Hematopoietic multipotent progenitor cell treated with erythropoietin and hydrocortisone succinate and interleukin-3 and kit ligand, for 4 days (in vitro differentiated cells): ENCODE measurements around the gene ETV3L.

Experiments used
- DNase-seq: peaks from one replicate; pipeline ENCODE4 v3.0.0-alpha.2; 2015

ETV3L gene

DNA sequence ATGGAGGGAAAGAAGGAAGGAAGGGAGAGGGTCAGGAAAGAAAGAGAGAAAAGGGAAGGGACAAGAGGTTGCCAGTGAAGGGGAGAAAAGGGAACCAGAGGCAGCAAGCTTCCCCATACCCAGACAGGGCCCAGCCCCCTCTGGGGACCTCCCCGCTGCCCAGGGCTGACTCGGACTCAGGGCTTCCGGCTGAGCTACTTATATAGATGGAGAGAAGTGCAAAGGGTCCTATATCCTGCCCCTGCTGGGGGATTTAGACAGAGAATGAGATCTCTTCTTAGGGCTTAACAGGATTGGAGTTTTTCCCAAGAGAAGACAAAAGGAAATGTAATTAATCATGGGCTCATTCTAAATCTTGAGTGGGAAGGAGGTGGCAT lies at the start of gene ETV3L:
Gene ETV3L, minus strand, starts transcription at position 176 of the 377 bp plus-strand sequence. CDS start 285 bp downstream, outside the sequence.
- peak; percentile 14 for DNase-seq

DNA sequence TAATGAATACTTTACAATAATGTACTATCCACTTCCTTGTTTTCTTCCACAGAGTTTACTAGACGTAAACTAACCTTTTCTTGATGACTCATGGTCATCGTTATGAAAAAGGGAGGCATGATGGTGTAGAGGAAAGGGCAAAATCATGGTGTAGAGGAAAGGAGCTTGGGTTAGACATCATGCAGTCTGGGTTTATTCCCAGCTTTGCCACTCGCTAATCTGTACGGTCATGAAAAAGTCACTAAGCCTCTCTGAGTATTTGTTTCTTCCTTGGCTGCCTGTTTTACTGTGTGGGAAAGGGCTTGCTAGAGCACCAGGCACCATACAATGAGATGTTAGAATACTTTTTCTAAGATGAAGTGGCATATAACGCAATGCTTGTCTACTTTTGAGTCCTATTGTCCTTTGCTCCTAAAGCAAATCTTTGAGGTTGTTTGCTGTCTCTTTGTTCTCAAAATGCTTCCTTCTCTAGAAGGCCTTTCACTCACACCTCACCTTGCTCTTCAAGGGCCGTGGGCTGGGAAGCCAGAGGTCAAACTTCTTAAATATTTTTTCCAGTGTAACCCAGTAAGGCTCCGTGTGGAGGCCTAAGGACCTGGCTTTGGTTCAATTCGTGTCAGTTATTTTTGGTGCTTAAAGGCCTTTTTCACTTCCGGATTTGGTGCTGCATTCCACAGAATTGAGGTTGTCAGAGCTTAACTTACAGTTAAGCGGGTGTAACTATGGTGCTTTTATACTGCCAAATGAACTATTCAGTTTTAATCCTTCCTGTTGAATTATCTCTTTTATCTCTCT lies 48.5 kb upstream of the ETV3L start:
- DNase-seq: peak; percentile 29

DNA sequence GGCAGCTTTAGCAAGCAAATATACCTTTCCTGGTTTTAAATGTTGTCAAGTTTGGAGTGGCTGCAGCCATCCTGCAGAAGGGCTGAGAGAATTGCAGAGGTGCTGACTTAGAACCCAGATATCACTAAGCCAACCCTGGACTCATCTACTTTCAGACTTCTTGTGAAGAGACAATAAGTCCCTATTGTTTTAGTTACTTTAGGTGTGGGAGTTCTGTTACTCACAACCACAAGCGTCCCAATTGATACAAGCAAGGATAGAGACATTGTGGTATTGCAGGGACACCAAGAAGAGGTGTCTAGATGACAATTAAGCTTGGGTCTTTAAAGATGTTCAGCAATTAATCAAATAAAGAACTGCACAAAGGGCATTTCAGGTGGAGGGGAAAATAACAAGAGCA lies 47.4 kb upstream of the ETV3L start:
- DNase-seq: no peak

DNA sequence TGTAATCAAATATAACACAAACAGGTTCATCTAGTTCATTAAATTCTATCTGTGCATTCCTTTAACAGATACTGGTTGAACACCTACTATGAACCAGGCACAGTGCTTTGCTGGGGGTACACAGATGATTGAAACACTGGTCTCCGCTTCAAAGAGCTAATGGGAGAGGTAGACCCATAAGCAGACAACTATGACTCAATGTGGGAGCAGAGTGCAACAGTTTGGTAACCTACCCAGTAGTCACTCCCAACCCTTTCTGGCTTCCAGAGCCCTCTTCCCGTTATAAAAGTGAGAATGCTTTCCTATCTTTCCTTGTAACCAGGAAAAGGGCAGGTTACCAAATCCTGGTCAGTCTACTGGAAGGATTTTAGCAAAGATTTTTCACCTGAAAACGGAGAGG lies 46.6 kb upstream of the ETV3L start:
- no peak for DNase-seq

DNA sequence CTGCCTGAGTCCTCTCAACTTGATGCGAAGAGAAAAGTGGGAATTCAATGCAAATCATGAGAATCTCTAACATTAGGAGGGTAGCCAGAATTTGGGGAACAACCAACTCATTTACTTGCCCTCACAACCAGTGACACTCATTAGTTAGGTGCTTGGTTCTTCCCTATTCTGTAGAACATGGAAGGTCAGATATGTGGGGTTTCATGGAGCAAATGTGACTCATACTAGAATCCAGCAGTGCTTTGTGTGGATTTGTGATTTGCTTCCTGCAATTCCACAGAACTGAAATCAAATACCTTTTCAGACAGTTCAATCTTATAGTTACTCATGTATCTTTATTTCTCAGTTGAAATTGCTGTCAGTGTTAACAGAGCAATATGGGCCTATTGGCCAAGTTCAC lies 45.5 kb upstream of the ETV3L start:
- DNase-seq: no peak

DNA sequence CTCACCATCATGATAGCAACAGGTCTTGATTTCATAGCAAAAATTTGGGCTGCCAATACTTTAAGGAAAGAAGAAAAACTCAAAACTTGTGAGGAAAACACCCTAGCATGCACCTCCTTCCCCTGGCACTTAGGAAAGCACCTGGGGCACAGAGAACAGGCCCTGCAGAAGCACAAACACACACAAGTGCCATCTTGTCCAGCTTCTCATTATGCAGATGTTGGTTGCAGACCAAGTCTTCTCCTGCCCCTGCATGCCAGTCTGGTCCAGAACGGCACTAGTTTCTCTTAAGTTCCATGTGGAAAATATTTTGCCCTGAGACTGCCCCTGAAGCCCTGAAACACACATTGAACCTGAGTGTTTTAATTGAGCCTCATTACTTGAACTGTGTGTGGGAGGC lies 44.9 kb upstream of the ETV3L start:
- DNase-seq: no peak

DNA sequence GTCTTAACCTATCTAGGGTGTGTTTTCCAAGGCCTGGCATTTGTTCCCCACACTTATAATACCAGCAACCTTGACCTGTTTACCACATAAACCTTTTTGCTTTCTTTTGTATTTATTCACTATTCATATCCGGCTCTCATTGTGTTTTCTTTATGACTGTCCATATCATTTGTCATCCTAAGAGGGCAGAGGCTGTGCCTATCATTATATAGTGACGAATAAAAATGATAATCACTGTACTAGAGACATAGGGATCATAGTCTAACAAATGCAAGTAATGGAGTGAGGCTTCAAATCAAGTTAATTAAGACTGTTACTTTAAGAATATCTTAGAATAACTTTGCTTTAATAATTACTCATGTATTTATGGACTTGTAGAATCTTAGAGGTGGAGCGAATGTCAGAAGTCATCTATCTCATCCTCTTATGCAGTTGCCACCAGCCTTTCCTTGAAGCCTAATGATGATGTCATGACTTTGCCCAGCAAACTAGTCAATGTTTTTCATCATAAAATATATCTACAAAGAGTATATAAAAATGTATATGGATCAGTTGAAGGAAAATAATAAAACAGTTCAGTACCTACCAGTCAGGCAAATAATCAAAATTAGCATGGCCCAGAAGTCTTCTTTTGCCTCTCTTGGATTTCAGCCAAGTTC lies 43.3 kb upstream of the ETV3L start:
- no peak for DNase-seq

DNA sequence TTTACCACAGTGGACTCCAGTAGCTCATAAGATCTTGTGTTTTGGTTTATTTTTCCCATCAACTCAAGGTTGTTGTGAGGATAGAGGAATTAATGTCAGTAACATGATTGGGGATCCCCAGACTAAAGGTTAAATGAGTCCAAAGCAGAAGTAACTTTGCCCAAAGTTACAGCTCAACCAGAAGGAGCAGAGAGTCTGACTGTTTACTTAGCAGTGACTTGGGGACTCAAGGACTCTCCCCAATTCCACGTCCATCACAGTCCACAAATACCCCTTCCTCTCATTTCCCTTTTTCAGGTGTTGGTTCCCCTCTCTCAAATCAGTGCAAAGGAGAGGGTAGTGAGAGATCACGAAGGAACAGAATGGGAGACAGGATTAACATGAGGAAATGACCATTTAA lies 42.6 kb upstream of the ETV3L start:
- DNase-seq: no peak

DNA sequence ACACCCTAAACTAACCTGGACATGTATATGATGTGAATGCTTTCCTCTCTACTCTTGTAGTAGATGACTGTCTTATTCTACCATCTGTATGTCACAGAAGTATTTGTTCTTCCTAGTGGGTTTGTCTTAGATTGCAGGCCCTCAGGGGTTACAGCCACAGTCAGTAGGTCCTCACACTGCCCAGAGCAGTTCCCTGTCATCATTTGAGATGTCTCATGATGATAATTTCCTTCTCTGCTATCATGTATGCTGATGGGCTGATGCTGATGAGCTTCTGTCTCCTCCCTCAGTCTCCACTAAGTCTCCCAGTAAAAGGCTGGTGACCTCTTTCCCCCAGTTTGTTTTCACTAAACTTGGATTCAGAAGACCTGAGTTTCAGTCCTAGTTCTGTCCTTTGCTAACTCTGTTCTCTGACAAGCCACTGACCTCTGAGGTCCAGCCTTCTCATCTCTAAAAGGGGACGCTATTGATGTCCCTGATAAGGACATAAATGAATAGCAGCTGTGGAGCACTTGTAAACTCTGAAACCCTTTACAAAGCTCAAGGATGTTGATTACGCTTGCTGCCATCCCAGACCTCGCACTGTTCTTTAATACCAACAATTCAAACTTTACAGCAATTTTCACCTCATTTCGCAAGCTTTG lies 41.7 kb upstream of the ETV3L start:
- no peak for DNase-seq

DNA sequence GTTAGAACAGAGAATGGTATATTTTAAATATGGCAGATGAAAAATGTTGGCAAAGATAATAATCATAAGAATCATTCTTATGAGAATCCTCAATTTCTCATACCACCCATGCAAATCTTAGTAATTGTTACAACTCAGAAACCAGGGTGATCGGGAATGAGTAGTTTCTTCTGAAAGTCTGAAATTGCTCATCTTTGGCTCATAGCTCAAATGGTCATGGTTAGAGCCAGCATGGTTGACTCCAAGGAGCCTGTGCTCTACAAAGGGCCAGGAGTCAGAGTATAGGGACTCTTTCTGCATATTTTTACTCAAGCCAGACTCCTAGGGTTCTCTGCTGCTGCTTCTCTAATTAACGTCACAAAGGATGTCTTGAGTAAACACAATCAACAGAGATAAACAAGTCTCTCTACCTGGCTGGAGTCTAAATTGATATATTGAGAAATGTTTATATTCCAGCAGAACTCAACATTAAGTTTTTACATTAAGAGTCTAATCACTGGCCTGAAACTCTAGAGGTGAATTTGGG lies 40.5 kb upstream of the ETV3L start:
- DNase-seq: no peak

DNA sequence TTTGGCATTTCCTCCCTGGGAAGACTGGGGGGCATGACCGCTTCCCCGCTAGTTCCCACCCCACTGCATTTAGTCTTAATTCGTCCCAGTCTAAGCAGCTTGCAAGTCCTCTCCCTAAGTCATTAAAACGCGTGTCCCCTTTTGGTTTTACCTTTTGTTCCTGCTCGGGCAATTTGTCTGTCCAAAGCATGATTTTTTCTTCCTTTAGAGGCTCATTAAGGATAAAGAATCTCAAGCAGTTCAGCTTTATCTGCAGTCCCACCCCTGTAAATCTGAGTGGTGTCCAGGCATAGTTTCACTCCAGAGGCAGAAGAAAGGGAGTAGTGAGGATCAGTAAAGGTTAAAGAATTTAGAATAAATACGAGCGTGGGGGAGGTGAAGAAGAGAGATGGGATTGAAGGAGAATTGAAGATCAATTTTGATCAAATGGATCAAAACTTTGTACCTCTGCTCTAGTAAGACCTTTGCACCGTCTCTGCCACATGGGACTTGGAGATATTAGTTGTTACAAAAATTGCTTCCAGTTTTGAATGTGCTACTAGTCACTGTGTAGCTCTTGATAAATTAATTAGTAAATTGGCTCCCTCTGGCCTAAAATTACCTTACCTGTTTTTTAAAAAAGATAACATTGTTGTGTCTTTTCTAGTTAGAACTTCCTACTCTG lies 39.6 kb upstream of the ETV3L start:
- DNase-seq: no peak

DNA sequence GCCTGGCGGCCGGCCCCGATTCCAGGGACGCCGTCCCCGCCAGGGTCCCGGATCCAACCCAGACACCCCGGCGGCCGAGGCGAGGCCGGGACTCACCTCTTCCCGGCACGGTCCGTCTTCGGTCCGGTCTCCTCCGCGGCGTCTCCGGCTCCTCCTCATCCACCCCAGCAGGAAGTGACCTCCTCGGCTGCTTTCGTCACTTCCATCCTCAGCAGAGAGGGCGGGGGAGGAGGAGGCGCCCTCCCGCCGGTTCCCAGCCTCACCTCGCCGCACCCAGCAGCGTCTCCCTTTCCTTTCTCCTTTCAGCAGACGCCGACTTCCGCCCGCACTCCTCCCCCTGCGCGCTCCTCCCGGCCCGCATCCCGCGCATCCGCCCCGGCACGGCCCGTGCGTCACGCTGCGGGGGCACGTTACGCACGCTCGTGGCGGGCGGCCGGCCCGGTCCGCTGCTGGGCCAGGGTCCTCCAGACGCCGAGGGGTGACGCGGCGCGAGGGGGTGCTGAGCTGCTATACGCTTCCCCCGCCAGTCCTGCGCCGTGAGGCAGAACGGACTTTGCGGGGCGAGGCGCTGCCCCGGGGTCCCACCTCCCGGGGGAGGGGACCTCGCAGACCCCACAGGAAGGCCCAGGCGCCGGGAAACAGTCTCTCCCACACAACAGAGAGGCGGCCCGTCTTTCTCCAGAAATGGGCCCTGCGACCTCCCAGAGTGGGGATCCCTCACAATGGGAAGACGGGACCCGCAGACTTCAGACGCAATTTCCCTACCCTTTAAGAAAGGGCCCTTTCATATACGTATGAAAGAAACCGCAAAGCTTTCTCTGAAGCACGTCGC lies 38.8 kb upstream of the ETV3L start, which contains the start of gene ETV3:
Gene ETV3, minus strand, starts transcription at position 176 of the 832 bp plus-strand sequence. CDS start 2,043 bp downstream, outside the sequence.
- DNase-seq: peak; percentile 95

DNA sequence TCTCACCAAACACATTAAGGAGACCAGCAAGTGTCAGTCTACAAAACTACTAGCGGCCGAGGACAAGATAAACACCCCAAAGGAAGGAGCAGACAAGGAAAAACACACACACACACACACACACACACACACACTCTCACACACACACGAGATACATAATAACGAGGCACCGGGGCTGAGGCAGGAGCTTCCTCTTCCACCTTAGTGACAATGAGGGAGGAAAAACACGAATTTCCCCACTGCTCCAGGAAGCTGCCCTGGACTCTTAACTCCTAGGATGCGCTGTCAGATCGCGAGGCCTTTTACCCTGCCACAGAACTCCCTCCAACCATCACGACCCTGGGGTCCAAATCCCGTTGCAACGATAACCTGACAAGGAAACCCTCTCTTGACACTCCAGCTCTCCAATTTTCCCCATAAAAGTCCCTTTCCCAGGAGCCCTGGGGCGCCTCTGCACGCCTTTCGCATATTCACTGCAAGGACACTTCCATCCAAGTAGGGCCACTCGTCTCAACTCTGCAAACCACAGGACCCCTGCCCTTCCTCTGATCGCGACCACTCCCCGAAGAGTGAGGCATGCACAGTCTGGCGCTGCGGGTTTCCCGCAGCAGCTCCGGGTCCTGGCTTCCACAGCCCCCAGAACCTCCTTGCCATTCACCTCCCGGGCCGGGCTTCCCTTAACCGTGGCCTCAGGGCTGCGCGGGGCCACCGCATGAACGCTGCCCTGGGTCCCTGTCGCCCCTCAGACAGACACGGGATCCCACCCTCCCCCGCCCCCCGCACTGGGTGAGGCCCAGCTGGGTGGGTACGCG lies 38.0 kb upstream of the ETV3L start:
- DNase-seq: peak; percentile 59

DNA sequence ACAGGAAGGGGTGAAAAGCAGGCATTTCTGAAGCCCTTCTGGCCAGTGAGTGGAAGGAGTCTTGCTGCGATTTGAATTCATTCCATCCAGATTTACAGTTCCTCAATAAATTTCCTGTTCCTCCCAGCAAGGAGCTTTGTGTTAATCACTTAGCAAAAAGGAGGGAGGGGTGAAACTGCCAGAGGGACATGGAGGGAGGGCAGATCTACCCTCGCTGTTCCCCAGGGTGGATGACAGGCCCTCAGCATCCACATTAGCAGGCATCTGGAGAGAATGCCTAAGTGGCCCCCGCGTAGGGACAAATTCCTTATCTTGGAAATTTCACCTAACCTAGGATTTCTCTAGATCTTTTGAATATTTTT lies 37.4 kb upstream of the ETV3L start:
- peak; percentile 17 for DNase-seq

DNA sequence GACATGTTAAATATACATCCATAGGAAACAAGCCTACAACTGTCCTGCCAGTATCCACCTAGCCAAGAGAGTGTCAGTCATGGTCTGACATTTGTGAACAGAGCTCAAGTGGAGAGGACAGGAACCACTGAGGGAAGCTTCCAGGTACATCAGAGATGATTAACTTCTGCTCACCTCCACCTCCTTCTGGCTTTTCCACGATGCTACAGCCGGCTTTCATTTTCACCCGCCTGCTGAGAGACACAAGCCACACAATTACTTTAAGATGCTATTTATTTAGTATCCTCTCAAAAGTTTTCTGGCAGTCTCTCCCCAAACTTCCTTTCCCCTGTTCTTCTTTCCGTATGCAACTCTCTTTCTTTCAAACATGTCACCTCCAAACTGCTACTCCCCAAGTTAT lies 36.5 kb upstream of the ETV3L start:
- DNase-seq: peak; percentile 5

DNA sequence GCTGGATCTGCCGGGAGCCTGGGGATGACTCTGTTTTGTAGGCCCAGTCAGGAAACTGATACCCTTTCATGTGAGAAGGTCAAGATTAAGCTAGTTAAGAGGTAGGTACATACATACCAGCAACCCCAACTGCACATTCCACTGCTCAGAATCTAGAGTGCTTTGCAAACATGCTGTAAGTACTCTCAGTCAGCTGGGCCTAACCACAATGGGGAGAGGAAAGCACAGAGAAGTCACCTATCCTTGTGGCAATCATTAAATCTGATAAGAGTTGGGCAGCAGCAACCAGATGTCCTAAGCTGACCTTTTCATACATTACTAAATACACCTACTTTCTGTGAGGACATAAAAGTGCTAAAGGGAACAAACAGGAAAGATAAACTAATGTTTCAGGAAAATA lies 36.0 kb upstream of the ETV3L start:
- peak; percentile 64 for DNase-seq

DNA sequence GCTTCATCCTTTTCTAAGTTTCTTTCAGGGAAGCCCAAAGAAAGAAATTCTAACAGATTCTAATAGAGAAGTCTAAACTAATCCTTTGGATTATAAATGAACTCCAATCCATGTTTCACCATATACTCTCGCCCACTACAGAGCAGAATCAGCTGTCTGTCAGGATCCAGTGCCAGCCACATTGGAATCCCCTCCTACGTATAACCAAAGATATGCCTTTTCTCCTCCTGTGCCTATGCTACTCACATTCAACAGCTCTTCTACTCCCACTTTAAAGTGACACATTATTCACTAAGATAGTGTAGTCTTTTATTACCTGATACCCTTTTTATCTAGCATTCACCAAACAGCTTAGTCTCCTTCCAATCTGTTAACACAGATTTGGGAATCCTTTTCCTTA lies 35.5 kb upstream of the ETV3L start:
- no peak for DNase-seq

DNA sequence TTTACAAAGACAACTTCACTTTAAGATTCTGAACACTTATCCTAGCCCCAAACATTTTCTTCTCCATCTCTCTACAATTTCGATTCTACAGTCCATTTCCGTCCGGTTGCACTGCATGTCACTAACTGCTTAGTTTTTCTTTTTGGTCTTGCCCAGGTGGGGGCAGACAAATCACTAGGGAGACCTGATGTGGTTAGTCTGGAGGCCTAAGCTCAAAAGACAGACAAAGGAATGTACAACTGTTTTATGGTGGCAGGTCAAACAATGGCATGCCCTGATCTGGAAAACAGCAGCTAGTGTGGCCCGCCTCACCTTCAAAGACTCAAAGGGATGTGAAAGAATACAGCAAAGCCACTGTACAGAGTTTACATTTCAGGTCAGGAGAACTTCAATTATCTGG lies 34.8 kb upstream of the ETV3L start:
- DNase-seq: no peak

DNA sequence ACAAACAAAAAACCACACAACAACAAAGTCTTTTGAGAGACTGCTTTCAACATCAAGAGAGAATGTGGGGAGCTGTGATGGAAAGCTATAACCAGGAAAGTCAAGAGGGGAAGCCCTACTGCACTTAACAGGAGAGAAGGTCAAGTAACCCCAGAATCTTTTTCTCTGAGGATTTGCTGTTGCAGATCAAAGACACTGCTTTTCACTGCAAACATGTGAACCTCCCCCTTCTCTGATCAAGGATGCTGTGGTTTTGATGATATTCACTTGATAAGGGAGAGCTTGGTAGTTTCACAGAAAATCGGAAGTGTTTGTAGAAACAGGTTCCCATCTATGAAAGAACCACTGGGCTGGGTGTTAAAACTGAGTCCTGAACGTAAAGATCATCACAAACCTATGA lies 33.8 kb upstream of the ETV3L start:
- peak; percentile 65 for DNase-seq

DNA sequence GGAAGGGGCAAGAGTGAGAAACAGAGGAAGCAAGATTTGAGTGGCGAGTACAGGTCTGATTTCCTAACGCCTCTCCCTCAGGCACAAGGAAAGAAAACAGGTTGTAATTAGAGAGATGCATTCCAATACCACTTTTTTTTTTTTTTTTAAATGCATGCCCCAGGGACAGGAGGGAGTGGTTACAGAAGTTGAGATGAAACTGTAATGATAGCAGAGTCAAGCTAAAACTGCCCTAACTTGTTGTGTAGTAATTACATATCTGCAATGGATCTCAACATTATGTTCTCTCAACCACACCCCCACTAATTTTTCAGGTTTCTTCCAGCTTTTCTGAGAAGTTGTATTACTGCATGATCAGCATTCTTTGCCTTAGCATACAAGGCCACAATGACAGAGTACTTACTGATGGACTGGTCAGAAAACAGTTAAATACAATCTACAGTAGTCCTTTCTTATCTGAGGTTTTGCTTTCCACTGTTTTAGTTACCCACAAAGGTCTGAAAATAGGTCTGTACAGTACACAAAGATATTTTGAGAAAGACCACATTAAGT lies 33.1 kb upstream of the ETV3L start:
- peak; percentile 58 for DNase-seq

DNA sequence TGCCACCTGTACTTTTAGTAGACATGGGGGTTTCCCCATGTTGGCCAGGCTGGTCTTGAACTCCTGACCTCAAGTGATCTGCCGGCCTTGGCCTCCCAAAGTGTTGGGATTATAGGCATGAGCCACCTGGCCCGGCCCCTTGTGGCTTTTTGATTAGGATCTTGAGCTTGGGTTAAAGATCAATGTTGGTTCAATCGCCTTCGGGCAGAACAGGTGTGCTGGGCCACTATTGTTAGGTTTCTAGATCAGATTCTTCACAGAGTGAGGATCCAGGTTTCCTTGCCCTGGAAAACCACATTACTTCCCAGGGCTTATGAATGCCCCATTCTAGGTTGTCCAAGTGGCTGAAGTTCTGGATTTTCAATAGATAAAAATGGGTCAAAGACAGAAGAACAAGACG lies 32.5 kb upstream of the ETV3L start:
- DNase-seq: no peak
